SU-DHL-6 (cell line): Measurements from ENCODE around the gene IQCC.

ENCODE experiments used
- EZH2phosphoT487 ChIP-seq: fragments of 200-600 bp; sonication (generic), shearing (Covaris generic); conservative IDR thresholded peaks from 2 replicates; pipeline ENCODE4 v1.6.1; 2018; ENCODE audit warnings: mild to moderate bottlenecking, antibody characterized with exemption, low read length, moderate library complexity, mixed read lengths
- TF ChIP-seq, protein P1 (sequence below): fragments of 200-600 bp; sonication (generic); IDR thresholded peaks from one replicate; pipeline ENCODE4 v1.5.1; 2017; ENCODE audit warnings: antibody characterized with exemption, mild to moderate bottlenecking, low read length, moderate library complexity; ENCODE audit not compliant: insufficient read depth, poor library complexity, severe bottlenecking

DNA sequence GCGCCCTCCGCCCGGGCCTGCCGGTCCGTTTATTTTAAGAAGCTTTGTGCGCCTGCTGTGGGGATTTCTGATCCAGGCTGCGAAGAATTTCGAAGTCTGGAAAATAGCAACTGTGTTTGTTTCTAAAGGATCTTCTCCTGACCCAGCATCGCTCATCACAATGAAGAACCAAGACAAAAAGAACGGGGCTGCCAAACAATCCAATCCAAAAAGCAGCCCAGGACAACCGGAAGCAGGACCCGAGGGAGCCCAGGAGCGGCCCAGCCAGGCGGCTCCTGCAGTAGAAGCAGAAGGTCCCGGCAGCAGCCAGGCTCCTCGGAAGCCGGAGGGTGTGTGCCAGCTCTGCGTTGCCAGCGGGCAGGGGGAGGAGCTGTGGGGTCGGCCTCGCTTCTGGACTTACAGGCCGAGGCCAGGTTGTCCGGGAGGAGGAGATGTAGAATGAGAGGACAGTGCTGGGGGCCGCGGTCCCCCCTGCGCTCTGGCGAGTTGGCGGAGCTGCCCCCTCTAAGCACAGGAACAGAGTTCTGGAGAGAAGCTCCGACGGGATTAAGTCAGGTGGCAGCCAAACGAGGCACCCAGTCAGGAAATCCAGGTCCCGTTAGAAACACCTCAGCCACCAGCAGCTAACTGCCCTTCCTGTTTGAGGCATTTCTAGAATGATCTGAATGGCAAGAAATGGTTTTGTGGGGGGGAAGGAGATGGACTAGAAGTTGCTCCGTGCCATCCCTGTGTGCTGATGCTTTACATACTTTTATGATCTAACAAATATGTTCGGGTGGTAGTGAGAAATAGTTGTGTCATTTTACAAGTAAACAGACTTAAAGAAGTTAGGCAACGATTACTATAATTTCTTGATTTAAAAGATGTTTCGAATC lies 25.0 kb upstream of the IQCC start:
- no peak for TF ChIP-seq EZH2phosphoT487
- TF ChIP-seq, protein P1, sequence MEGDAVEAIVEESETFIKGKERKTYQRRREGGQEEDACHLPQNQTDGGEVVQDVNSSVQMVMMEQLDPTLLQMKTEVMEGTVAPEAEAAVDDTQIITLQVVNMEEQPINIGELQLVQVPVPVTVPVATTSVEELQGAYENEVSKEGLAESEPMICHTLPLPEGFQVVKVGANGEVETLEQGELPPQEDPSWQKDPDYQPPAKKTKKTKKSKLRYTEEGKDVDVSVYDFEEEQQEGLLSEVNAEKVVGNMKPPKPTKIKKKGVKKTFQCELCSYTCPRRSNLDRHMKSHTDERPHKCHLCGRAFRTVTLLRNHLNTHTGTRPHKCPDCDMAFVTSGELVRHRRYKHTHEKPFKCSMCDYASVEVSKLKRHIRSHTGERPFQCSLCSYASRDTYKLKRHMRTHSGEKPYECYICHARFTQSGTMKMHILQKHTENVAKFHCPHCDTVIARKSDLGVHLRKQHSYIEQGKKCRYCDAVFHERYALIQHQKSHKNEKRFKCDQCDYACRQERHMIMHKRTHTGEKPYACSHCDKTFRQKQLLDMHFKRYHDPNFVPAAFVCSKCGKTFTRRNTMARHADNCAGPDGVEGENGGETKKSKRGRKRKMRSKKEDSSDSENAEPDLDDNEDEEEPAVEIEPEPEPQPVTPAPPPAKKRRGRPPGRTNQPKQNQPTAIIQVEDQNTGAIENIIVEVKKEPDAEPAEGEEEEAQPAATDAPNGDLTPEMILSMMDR, result no peak
